Vagina (tissue), 2 donors: ENCODE measurements around the gene PI16.

ENCODE experiments used
- CTCF ChIP-seq, 3 experiments: fragments of 450-650 bp in 2 of 3; fragments of 200-600 bp in 1 of 3; sonication (generic) in 1 of 3; IDR thresholded peaks; one replicate each; pipeline ENCODE4 v1.5.1; 2017 to 2019; ENCODE audit warnings: antibody characterized with exemption in 3 of 3, mild to moderate bottlenecking in 2 of 3, moderate library complexity in 2 of 3
- POLR2A ChIP-seq, 2 donors: fragments of 450-650 bp; IDR thresholded peaks; one replicate each; pipeline ENCODE4 v1.6.1; 2017; ENCODE audit warnings: antibody characterized with exemption in 2 of 2, mild to moderate bottlenecking in 2 of 2, moderate library complexity in 2 of 2
- POLR2AphosphoS5 ChIP-seq, 2 donors: sonication (generic); formaldehyde crosslinking; IDR thresholded peaks; one replicate each; pipeline ENCODE4 v1.9.0; 2017; ENCODE audit warnings: antibody characterized with exemption in 2 of 2, mild to moderate bottlenecking in 2 of 2, low read depth in 1 of 2; ENCODE audit not compliant: insufficient read depth in 1 of 2

GRCh38 chr6:36964908-36965307 lies 10.4 kb downstream of the PI16 start:
- TF ChIP-seq POLR2AphosphoS5 (IDR thresholded peaks at IDR 0.05; ENCODE audit: insufficient read depth in 1 of 2, low read depth in 1 of 2) = no peak
- TF ChIP-seq CTCF (IDR thresholded peaks at IDR 0.05) = no peak
- no peak for TF ChIP-seq POLR2A (IDR thresholded peaks at IDR 0.05)
